AG04450 (cell line): ENCODE data around the gene CSTB. TPM values are rescaled to one million over a fixed set of nuclear protein-coding genes. Genes with fewer than 3 reads are reported as not detected.

Experiments used
- CTCF ChIA-PET: fragments of 300-600, 350-600 bp; formaldehyde crosslinking; extraction: SDS; loops from one replicate; lab custom pipeline; 2022; ENCODE audit warnings: antibody characterized with exemption, inconsistent platforms; lab: Charles Lee
- POLR2A ChIA-PET: fragments of 350-600 bp; formaldehyde crosslinking; extraction: SDS; loops from one replicate; lab custom pipeline; 2021; ENCODE audit warnings: antibody characterized with exemption, inconsistent platforms; lab: Yijun Ruan, JAX
- DNase-seq: peaks from one replicate; pipeline ENCODE4 v3.0.0-alpha.2; 2011; ENCODE audit warnings: low read depth, low spot score
- H3K27ac ChIP-seq: one replicate; pipeline ENCODE4 v1.5.1; 2012; ENCODE audit warnings: low read depth, low read length, control low read depth
- H3K27me3 ChIP-seq: one replicate; pipeline ENCODE4 v1.6.0; 2012; ENCODE audit warnings: low read length; ENCODE audit not compliant: control insufficient read depth, insufficient read depth
- H3K4me3 ChIP-seq: 2 replicates; pipeline ENCODE4 v1.5.1; 2011; ENCODE audit warnings: mild to moderate bottlenecking, low read depth, low read length, control low read depth
- H3K9me3 ChIP-seq: 2 replicates; pipeline ENCODE4 v1.5.1; 2012; ENCODE audit warnings: low read length; ENCODE audit not compliant: control insufficient read depth, insufficient read depth
- polyA plus RNA-seq: library from polyadenylated mRNA; depleted of rRNA; stranded (reverse); fragments of >200 nt; gene quantifications from 2 replicates; pipeline ENCODE4 v1.2.3, GENCODE V29; 2011
- TF ChIP-seq, protein P1 (sequence below): IDR thresholded peaks from 2 replicates; pipeline ENCODE4 v1.5.1; 2011; ENCODE audit warnings: low read depth, low read length, control low read depth, inconsistent platforms

The CSTB gene
- polyA plus RNA-seq, 1 experiment, result 54.3 TPM

DNA sequence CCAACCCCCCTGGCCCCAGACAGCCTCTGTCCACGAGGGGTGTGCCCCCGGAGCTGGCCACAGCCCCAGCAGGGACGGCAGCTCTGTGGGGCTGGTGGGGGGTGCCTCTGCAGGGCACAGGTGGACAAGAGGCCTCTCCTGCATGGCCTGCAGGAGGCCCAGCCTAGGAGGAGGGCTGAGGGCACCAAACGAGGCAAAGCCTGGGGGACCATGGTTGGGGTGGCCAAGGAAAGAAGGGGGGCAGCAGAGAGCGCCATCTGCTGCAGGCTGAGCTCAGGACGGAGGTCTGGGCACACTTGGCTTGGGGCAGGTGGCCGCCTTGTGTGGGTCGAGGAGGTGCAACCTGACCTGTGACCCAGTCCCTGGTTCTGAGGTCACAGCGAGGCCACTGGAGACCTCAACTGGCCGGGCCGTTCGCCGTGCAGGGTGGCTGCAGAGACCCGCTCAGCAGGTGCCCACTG lies 40.5 kb upstream of the CSTB start:
- DNase-seq, result no peak
- no peak overlapping the region for H3K27ac ChIP-seq
- H3K9me3 ChIP-seq, result peaks cover 22% of the 10 kb centered on the region
- POLR2A ChIA-PET, result no interaction called here
- TF ChIP-seq, protein P1, sequence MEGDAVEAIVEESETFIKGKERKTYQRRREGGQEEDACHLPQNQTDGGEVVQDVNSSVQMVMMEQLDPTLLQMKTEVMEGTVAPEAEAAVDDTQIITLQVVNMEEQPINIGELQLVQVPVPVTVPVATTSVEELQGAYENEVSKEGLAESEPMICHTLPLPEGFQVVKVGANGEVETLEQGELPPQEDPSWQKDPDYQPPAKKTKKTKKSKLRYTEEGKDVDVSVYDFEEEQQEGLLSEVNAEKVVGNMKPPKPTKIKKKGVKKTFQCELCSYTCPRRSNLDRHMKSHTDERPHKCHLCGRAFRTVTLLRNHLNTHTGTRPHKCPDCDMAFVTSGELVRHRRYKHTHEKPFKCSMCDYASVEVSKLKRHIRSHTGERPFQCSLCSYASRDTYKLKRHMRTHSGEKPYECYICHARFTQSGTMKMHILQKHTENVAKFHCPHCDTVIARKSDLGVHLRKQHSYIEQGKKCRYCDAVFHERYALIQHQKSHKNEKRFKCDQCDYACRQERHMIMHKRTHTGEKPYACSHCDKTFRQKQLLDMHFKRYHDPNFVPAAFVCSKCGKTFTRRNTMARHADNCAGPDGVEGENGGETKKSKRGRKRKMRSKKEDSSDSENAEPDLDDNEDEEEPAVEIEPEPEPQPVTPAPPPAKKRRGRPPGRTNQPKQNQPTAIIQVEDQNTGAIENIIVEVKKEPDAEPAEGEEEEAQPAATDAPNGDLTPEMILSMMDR, result no peak
- H3K27me3 ChIP-seq, result peaks cover 7% of the 10 kb centered on the region
- CTCF ChIA-PET, result interaction anchor here (1.0 kb wide), 1 partner anchor 159 kb away, joined by 4 read pairs; no protein-coding TSS in a partner anchor
- H3K4me3 ChIP-seq, result no peak overlapping the region

DNA sequence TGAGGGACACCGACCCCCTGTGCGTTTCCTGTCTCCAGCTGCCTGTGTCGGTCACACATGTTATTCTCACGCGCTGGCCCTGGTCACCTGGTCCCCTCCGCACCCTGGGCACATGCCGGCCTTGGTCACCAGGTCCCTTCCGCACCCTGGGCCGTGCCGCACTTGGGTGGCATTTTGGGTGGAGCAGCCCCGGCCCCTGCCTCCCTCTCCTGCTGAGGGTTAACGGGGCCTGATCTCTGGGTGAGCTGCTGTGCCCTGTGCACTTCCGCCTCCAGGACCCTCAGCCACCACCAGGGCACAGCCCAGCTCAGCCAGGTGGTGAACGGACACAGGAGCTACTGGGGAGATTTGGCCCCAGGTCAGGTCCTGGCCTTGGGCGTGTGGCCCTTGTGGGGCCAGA lies 39.9 kb upstream of the CSTB start:
- Histone ChIP-seq H3K9me3 (peaks cover 22% of the 10 kb centered on the region), H3K27me3 (peaks cover 7% of the 10 kb centered on the region), H3K27ac (no peak overlapping the region), H3K4me3 (no peak overlapping the region)
- ChIA-PET POLR2A (no interaction called here), CTCF (interaction anchor here (1.0 kb wide), 1 partner anchor 159 kb away, joined by 4 read pairs; no protein-coding TSS in a partner anchor)
- TF ChIP-seq, protein P1, result no peak
- no peak for DNase-seq

DNA sequence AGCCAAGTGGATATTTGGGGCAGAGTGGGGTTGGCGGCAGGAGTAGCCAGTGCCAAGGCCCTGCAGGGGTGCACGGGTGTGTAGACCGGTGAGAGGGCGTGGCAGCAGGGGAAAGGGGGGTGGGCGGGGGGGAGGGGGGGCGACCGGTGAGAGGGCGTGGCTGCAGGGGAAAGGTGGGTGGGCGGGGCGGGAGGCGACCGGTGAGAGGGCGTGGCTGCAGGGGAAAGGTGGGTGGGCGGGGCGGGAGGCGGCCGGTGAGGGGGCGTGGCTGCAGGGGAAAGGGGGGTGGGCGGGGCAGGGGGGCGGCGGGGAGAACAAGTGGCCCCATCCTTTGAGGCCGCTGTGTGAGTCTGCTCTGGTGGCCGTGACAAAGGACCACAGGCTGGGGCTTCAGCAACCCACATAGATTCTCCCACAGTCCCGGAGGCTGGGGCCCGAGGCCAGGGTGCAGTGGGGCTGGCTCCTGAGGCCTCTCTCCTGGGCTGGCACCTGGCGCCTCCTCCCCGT lies 39.1 kb upstream of the CSTB start:
- peaks cover 7% of the 10 kb centered on the region for H3K27me3 ChIP-seq
- no peak overlapping the region for H3K4me3 ChIP-seq
- TF ChIP-seq, protein P1, result no peak
- peaks cover 22% of the 10 kb centered on the region for H3K9me3 ChIP-seq
- ChIA-PET POLR2A (no interaction called here), CTCF (no interaction called here)
- no peak overlapping the region for H3K27ac ChIP-seq
- no peak for DNase-seq

DNA sequence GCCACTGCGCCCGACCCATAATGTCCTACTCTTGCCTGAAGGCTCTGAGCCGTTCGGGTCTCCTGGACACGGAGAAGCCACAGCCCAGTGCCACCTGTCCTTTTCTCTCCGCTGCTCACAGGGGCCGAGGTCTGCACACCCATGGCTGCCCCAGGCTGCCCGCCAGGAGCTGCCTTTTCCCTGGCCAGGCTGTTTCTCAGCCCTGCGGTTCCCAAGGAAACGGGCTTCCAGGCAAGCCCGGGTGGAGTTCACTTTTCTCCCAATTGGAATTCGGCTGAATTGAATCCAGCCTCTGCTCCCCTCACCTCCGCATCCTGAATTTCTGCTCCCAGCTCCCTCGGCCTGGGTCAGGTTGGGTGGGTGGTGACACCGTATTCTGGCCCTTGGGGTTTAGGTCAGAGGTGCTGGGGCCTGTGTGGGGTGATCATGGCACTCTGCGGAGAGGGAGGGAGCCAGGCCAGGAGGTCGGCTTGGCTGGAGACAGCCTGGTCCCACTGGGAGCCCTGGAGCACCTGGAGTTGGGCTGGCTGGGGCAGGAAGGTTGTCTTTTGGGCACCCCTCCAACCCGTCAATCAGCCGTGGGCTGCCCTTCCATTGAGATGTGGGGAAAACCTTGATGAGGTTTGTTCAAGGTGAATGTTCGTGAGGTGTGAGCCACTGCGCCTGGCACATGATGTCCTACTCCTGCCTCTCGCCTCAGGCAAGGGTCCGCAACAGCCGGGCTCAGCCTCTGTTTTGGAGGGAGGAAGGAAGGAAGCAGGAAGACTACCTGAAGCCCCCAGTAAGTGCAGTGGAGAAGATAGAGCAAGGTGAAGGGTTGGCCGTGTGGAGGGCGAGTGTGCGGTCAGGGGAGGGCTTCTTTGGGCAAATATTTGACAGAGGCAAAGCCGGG lies 38.4 kb upstream of the CSTB start:
- TF ChIP-seq, protein P1, result no peak
- ChIA-PET CTCF (no interaction called here), POLR2A (no interaction called here)
- DNase-seq, result no peak
- Histone ChIP-seq H3K27me3 (peaks cover 7% of the 10 kb centered on the region), H3K4me3 (no peak overlapping the region), H3K27ac (no peak overlapping the region), H3K9me3 (peaks cover 18% of the 10 kb centered on the region)

DNA sequence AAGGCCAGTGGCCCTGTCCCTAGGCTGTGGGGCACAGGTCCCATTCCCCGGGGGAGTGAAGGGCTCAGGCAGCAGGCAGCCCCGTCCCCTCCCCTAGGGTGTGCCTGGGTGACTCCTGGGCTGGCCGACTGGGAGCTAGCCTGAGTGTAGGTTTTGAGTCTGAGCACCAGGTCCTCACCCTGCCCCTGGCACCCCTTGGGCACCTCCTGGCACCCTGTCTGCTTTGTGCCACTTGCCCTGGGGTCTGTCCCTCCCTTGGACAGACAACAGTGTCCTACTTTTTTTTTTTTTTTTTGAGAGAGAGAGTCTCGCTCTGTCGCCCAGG lies 37.5 kb upstream of the CSTB start:
- Histone ChIP-seq H3K27ac (no peak overlapping the region), H3K27me3 (peaks cover 4% of the 10 kb centered on the region), H3K4me3 (no peak overlapping the region), H3K9me3 (peaks cover 10% of the 10 kb centered on the region)
- TF ChIP-seq, protein P1, result no peak
- DNase-seq, result no peak
- ChIA-PET POLR2A (no interaction called here), CTCF (interaction anchor here (0.6 kb wide), 1 partner anchor 162 kb away, joined by 3 read pairs; no protein-coding TSS in a partner anchor)
